WTC11 (cell line): Measurements from ENCODE around the gene TMEM131L. TPM values are rescaled to one million over a fixed set of nuclear protein-coding genes. Genes with fewer than 3 reads are reported as not detected.

Source experiments
- ATAC-seq: fragments of 200-7000 bp; cut with Tn5 transposase; 2 replicates; pipeline ENCODE4 v1.10.0; 2021; ENCODE audit warnings: mild to moderate bottlenecking, moderate library complexity
- CTCF ChIA-PET: fragments of 300-600 bp; sonication (Branson Sonifier 250); formaldehyde crosslinking; loops from one replicate; lab custom pipeline; 2021; ENCODE audit warnings: antibody characterized with exemption; lab: Charles Lee
- POLR2A ChIA-PET: fragments of 350-600 bp; sonication (Branson Sonifier 250); formaldehyde crosslinking; loops from one replicate; lab custom pipeline; 2021; ENCODE audit warnings: antibody characterized with exemption; lab: Charles Lee
- DNase-seq: peaks from one replicate; pipeline ENCODE4 v3.0.0; 2021; ENCODE audit warnings: low spot score
- H3K27ac Mint-ChIP-seq: 2 replicates; pipeline ENCODE4 v1.8.0; 2021; ENCODE audit warnings: mixed read lengths
- H3K27me3 Mint-ChIP-seq: 2 replicates; pipeline ENCODE4 v1.8.0; 2021; ENCODE audit warnings: low read depth, mild to moderate bottlenecking, moderate library complexity, mixed read lengths
- H3K36me3 Mint-ChIP-seq: 2 replicates; pipeline ENCODE4 v1.8.0; 2021; ENCODE audit warnings: mixed read lengths
- H3K4me1 Mint-ChIP-seq: 2 replicates; pipeline ENCODE4 v1.8.0; 2022; ENCODE audit warnings: mixed read lengths
- H3K4me3 Mint-ChIP-seq: 2 replicates; pipeline ENCODE4 v1.8.0; 2021; ENCODE audit warnings: mild to moderate bottlenecking, moderate library complexity, mixed read lengths
- H3K9me3 Mint-ChIP-seq: 2 replicates; pipeline ENCODE4 v1.8.0; 2021; ENCODE audit warnings: mixed read lengths
- ATF6 ChIP-seq: sonication (generic); formaldehyde crosslinking; IDR thresholded peaks from 2 replicates; pipeline ENCODE4 v1.8.1; 2023; ENCODE audit warnings: mild to moderate bottlenecking, missing genetic modification reagents
- IRF2 ChIP-seq: sonication (generic); formaldehyde crosslinking; IDR thresholded peaks from 2 replicates; pipeline ENCODE4 v1.8.0; 2022; ENCODE audit warnings: low read depth, missing genetic modification reagents, borderline replicate concordance
- JUN ChIP-seq: sonication (generic); formaldehyde crosslinking; IDR thresholded peaks from 2 replicates; pipeline ENCODE4 v1.8.0; 2023; ENCODE audit warnings: mild to moderate bottlenecking, missing genetic modification reagents
- SMAD4 ChIP-seq: sonication (generic); formaldehyde crosslinking; IDR thresholded peaks from 2 replicates; pipeline ENCODE4 v1.8.0; 2022; ENCODE audit warnings: mild to moderate bottlenecking, missing genetic modification reagents
- SP1 ChIP-seq: sonication (generic); formaldehyde crosslinking; conservative IDR thresholded peaks from 2 replicates; pipeline ENCODE4 v1.8.1; 2022; ENCODE audit warnings: missing genetic modification reagents
- TP53 ChIP-seq: sonication (generic); formaldehyde crosslinking; IDR thresholded peaks from 2 replicates; pipeline ENCODE4 v1.8.1; 2023; ENCODE audit warnings: mild to moderate bottlenecking, missing genetic modification reagents
- ZBTB21 ChIP-seq: sonication (generic); formaldehyde crosslinking; IDR thresholded peaks from 2 replicates; pipeline ENCODE4 v1.8.1; 2023; ENCODE audit warnings: mild to moderate bottlenecking, missing genetic modification reagents, borderline replicate concordance
- total RNA-seq: library from RNA; stranded (reverse); gene quantifications from 3 replicates; pipeline ENCODE4 v1.2.3, GENCODE V29; 2021
- TF ChIP-seq, protein P1 (sequence below): sonication (generic); formaldehyde crosslinking; IDR thresholded peaks from 2 replicates; pipeline ENCODE4 v1.8.1; 2022; ENCODE audit warnings: low read depth, mild to moderate bottlenecking, moderate library complexity, missing genetic modification reagents, borderline replicate concordance
- TF ChIP-seq, protein P2 (sequence below): sonication (generic); formaldehyde crosslinking; IDR thresholded peaks from 2 replicates; pipeline ENCODE4 v1.8.1; 2023; ENCODE audit warnings: mild to moderate bottlenecking, missing genetic modification reagents, borderline replicate concordance
- TF ChIP-seq, protein P3 (sequence below): sonication (generic); formaldehyde crosslinking; IDR thresholded peaks from 2 replicates; pipeline ENCODE4 v1.8.1; 2023; ENCODE audit warnings: mild to moderate bottlenecking, missing genetic modification reagents, moderate library complexity
- TF ChIP-seq, protein P4 (sequence below): sonication (generic); formaldehyde crosslinking; IDR thresholded peaks from 2 replicates; pipeline ENCODE4 v1.8.1; 2022; ENCODE audit warnings: mild to moderate bottlenecking, moderate library complexity, missing genetic modification reagents
- TF ChIP-seq, protein P5 (sequence below): sonication (generic); formaldehyde crosslinking; IDR thresholded peaks from 2 replicates; pipeline ENCODE4 v1.8.1; 2023; ENCODE audit warnings: mild to moderate bottlenecking, missing genetic modification reagents, moderate library complexity
- TF ChIP-seq, protein P6 (sequence below): sonication (generic); formaldehyde crosslinking; IDR thresholded peaks from 2 replicates; pipeline ENCODE4 v1.8.1; 2022; ENCODE audit warnings: low read depth, missing genetic modification reagents, borderline replicate concordance

The TMEM131L gene
- total RNA-seq, 1 experiment from 2014 or later = 26.7 TPM

GRCh38 chr4:153570228-153570973 lies 104.2 kb downstream of the TMEM131L start:
- H3K4me3 Mint-ChIP-seq = no peak overlapping the region
- DNase-seq = no peak
- peaks cover 9% of the 10 kb centered on the region; the same call in 1 of the 2 replicates for H3K4me1 Mint-ChIP-seq
- CTCF ChIA-PET = no interaction called here
- ATAC-seq = no peak; the same call in 1 of the 2 replicates
- POLR2A ChIA-PET = no interaction called here
- TF ChIP-seq, protein P1, sequence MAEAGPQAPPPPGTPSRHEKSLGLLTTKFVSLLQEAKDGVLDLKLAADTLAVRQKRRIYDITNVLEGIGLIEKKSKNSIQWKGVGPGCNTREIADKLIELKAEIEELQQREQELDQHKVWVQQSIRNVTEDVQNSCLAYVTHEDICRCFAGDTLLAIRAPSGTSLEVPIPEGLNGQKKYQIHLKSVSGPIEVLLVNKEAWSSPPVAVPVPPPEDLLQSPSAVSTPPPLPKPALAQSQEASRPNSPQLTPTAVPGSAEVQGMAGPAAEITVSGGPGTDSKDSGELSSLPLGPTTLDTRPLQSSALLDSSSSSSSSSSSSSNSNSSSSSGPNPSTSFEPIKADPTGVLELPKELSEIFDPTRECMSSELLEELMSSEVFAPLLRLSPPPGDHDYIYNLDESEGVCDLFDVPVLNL = no peak
- TF ChIP-seq, protein P2, sequence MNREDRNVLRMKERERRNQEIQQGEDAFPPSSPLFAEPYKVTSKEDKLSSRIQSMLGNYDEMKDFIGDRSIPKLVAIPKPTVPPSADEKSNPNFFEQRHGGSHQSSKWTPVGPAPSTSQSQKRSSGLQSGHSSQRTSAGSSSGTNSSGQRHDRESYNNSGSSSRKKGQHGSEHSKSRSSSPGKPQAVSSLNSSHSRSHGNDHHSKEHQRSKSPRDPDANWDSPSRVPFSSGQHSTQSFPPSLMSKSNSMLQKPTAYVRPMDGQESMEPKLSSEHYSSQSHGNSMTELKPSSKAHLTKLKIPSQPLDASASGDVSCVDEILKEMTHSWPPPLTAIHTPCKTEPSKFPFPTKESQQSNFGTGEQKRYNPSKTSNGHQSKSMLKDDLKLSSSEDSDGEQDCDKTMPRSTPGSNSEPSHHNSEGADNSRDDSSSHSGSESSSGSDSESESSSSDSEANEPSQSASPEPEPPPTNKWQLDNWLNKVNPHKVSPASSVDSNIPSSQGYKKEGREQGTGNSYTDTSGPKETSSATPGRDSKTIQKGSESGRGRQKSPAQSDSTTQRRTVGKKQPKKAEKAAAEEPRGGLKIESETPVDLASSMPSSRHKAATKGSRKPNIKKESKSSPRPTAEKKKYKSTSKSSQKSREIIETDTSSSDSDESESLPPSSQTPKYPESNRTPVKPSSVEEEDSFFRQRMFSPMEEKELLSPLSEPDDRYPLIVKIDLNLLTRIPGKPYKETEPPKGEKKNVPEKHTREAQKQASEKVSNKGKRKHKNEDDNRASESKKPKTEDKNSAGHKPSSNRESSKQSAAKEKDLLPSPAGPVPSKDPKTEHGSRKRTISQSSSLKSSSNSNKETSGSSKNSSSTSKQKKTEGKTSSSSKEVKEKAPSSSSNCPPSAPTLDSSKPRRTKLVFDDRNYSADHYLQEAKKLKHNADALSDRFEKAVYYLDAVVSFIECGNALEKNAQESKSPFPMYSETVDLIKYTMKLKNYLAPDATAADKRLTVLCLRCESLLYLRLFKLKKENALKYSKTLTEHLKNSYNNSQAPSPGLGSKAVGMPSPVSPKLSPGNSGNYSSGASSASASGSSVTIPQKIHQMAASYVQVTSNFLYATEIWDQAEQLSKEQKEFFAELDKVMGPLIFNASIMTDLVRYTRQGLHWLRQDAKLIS (CRISPR knock-in tag) = no peak
- no peak for TF ChIP-seq JUN
- TF ChIP-seq, protein P3, sequence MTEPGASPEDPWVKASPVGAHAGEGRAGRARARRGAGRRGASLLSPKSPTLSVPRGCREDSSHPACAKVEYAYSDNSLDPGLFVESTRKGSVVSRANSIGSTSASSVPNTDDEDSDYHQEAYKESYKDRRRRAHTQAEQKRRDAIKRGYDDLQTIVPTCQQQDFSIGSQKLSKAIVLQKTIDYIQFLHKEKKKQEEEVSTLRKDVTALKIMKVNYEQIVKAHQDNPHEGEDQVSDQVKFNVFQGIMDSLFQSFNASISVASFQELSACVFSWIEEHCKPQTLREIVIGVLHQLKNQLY = no peak
- no peak for TF ChIP-seq ATF6 (CRISPR knock-in tag)
- TF ChIP-seq SMAD4 (CRISPR knock-in tag) = no peak
- no peak for TF ChIP-seq ZBTB21
- peaks cover 5% of the 10 kb centered on the region for H3K36me3 Mint-ChIP-seq
- peak overlapping the region; percentile 74; the same call in 1 of the 2 replicates for H3K27ac Mint-ChIP-seq
- H3K27me3 Mint-ChIP-seq = no peaks in the 10 kb centered on the region
- H3K9me3 Mint-ChIP-seq = no peaks in the 10 kb centered on the region

DNA sequence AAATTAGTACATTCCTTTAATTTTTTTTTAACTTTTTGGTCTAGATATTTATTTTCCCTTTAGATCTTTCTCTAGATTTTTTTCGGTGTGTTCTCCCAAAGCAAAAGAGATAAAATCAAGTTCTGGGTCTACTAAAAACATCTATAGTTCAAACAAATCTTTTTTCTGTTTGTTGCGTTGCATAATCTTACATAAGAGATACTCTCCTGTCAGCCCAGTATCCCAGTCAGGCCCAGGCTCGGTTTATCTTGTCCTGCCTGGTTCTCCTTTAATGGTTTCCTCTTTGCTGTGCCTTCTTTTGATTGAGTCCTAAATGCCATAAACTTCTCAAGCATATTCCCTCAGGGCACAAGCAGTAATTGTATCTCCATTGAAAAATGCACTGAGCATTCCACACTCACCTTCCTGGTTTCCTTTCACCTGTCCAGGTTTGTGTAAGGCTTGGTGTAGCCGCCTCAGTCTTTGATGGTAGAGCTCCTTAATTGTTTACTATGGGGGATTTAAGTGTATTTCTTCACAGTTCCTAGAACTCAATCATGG lies 104.9 kb downstream of the TMEM131L start:
- Mint-ChIP-seq H3K4me1 (peaks cover 11% of the 10 kb centered on the region), H3K27ac (peak overlapping the region; percentile 45), H3K27me3 (no peaks in the 10 kb centered on the region), H3K9me3 (no peaks in the 10 kb centered on the region), H3K4me3 (no peak overlapping the region), H3K36me3 (peaks cover 5% of the 10 kb centered on the region)
- TF ChIP-seq, protein P4, sequence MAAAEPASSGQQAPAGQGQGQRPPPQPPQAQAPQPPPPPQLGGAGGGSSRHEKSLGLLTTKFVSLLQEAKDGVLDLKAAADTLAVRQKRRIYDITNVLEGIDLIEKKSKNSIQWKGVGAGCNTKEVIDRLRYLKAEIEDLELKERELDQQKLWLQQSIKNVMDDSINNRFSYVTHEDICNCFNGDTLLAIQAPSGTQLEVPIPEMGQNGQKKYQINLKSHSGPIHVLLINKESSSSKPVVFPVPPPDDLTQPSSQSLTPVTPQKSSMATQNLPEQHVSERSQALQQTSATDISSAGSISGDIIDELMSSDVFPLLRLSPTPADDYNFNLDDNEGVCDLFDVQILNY (CRISPR knock-in tag) = no peak
- TF ChIP-seq, protein P5, sequence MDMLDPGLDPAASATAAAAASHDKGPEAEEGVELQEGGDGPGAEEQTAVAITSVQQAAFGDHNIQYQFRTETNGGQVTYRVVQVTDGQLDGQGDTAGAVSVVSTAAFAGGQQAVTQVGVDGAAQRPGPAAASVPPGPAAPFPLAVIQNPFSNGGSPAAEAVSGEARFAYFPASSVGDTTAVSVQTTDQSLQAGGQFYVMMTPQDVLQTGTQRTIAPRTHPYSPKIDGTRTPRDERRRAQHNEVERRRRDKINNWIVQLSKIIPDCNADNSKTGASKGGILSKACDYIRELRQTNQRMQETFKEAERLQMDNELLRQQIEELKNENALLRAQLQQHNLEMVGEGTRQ = no peak
- TF ChIP-seq, protein P6, sequence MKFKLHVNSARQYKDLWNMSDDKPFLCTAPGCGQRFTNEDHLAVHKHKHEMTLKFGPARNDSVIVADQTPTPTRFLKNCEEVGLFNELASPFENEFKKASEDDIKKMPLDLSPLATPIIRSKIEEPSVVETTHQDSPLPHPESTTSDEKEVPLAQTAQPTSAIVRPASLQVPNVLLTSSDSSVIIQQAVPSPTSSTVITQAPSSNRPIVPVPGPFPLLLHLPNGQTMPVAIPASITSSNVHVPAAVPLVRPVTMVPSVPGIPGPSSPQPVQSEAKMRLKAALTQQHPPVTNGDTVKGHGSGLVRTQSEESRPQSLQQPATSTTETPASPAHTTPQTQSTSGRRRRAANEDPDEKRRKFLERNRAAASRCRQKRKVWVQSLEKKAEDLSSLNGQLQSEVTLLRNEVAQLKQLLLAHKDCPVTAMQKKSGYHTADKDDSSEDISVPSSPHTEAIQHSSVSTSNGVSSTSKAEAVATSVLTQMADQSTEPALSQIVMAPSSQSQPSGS (CRISPR knock-in tag) = no peak
- no peak for TF ChIP-seq SP1
- no peak for TF ChIP-seq IRF2 (CRISPR knock-in tag)
- TF ChIP-seq TP53 (CRISPR knock-in tag) = no peak
- POLR2A ChIA-PET = no interaction called here
- CTCF ChIA-PET = no interaction called here
- no peak for ATAC-seq
- no peak for DNase-seq
